Subcutaneous abdominal adipose tissue (tissue), 5 donors: ENCODE results near the gene IL13.
A peak's percentile ranks its signal among the peaks of the same experiment; 100 is the strongest.
"Not testable (repeated sequence)": the region's sequence is repeated elsewhere in the genome, so short reads cannot be mapped to it uniquely, and the experiment has no call there.

ENCODE experiments used
- H3K27ac ChIP-seq: one replicate; pipeline ENCODE4 v1.7.0; 2013; ENCODE audit warnings: low read depth, mild to moderate bottlenecking, inconsistent platforms, low read length, moderate library complexity
- H3K27me3 ChIP-seq, 5 donors: one replicate each; pipeline ENCODE4 v1.7.0; 2013; ENCODE audit warnings: low read length in 5 of 5, inconsistent platforms in 1 of 5; ENCODE audit not compliant: control insufficient read depth in 5 of 5, insufficient read depth in 4 of 5
- H3K36me3 ChIP-seq, 5 donors: one replicate each; pipeline ENCODE4 v1.7.0; 2013; ENCODE audit warnings: low read length in 5 of 5; ENCODE audit not compliant: control insufficient read depth in 5 of 5, insufficient read depth in 5 of 5
- H3K4me1 ChIP-seq, 5 donors: one replicate each; pipeline ENCODE4 v1.7.0; 2013; ENCODE audit warnings: low read length in 5 of 5, mild to moderate bottlenecking in 3 of 5, moderate library complexity in 1 of 5; ENCODE audit not compliant: control insufficient read depth in 5 of 5, insufficient read depth in 5 of 5
- H3K4me3 ChIP-seq, 5 donors: one replicate each; pipeline ENCODE4 v1.7.0; 2013; ENCODE audit warnings: low read length in 5 of 5, low read depth in 1 of 5
- H3K9ac ChIP-seq, 5 donors: one replicate each; pipeline ENCODE4 v1.7.0; 2013; ENCODE audit warnings: low read length in 5 of 5, mild to moderate bottlenecking in 4 of 5, moderate library complexity in 3 of 5
- H3K9me3 ChIP-seq, 5 donors: one replicate each; pipeline ENCODE4 v1.7.0; 2013; ENCODE audit warnings: low read length in 5 of 5; ENCODE audit not compliant: control insufficient read depth in 5 of 5
- donor health status: healthy.
- donor health status: healthy.
- donor health status: healthy.
- donor health status: healthy.
- donor health status: healthy.

IL13 gene

GRCh38 chr5:132657676-132658380 is at the start of gene IL13:
Gene IL13, plus strand, starts transcription at chr5:132658173. Its CDS starts 14 bp downstream, at chr5:132658187.
- Histone ChIP-seq H3K36me3 (no peaks in the 10 kb centered on the region), H3K27ac (peak within 1 kb of the TSS; percentile 30), H3K9me3 (no peaks in the 10 kb centered on the region), H3K9ac (no peak within 1 kb of the TSS), H3K4me1 (peaks cover 0 to 31% (median 23%) of the 10 kb centered on the region in 5 donors), H3K27me3 (peaks cover 0 to 18% (median 9%) of the 10 kb centered on the region in 5 donors), H3K4me3 (no peak within 1 kb of the TSS)

GRCh38 chr5:132611965-132612364 is 46.0 kb upstream of the IL13 start:
- Histone ChIP-seq H3K27ac (no peak overlapping the region), H3K9me3 (no peaks in the 10 kb centered on the region), H3K4me1 (no peaks in the 10 kb centered on the region), H3K27me3 (no peaks in the 10 kb centered on the region), H3K9ac (no peak overlapping the region), H3K4me3 (no peak overlapping the region), H3K36me3 (peaks cover 30 to 67% (median 56%) of the 10 kb centered on the region in 5 donors)

- H3K4me1 ChIP-seq = no peaks in the 10 kb centered on the region
- H3K4me3 ChIP-seq = no peak overlapping the region
- peaks cover 38 to 67% (median 59%) of the 10 kb centered on the region in 5 donors for H3K36me3 ChIP-seq
- no peak overlapping the region for H3K27ac ChIP-seq
- no peaks in the 10 kb centered on the region for H3K27me3 ChIP-seq
- no peaks in the 10 kb centered on the region for H3K9me3 ChIP-seq
- H3K9ac ChIP-seq = no peak overlapping the region
These were observed 45.1 kb upstream of the IL13 start for GRCh38 chr5:132612846-132613245.

- H3K27me3 ChIP-seq = no peaks in the 10 kb centered on the region
- H3K36me3 ChIP-seq = peaks cover 24 to 36% (median 32%) of the 10 kb centered on the region in 5 donors
- no peaks in the 10 kb centered on the region for H3K9me3 ChIP-seq
- H3K4me3 ChIP-seq = no peak overlapping the region
- H3K9ac ChIP-seq = no peak overlapping the region
- H3K4me1 ChIP-seq = no peaks in the 10 kb centered on the region
- no peak overlapping the region for H3K27ac ChIP-seq
These were observed 36.3 kb upstream of the IL13 start for GRCh38 chr5:132621699-132622098.

GRCh38 chr5:132622608-132623007 is 35.4 kb upstream of the IL13 start:
- Histone ChIP-seq H3K27me3 (no peaks in the 10 kb centered on the region), H3K36me3 (peaks cover 19 to 29% (median 24%) of the 10 kb centered on the region in 5 donors), H3K4me1 (no peaks in the 10 kb centered on the region), H3K9ac (no peak overlapping the region), H3K27ac (no peak overlapping the region), H3K9me3 (no peaks in the 10 kb centered on the region), H3K4me3 (no peak overlapping the region)

GRCh38 chr5:132627470-132627869 is 30.5 kb upstream of the IL13 start:
- Histone ChIP-seq H3K9ac (no peak overlapping the region), H3K27me3 (no peaks in the 10 kb centered on the region), H3K9me3 (no peaks in the 10 kb centered on the region), H3K4me3 (no peak overlapping the region), H3K27ac (no peak overlapping the region), H3K36me3 (peaks cover 10 to 19% (median 15%) of the 10 kb centered on the region in 5 donors), H3K4me1 (peaks cover 0 to 9% (median 0%) of the 10 kb centered on the region in 5 donors)

GRCh38 chr5:132628814-132629213 is 29.2 kb upstream of the IL13 start:
- Histone ChIP-seq H3K36me3 (peaks cover 7 to 16% (median 14%) of the 10 kb centered on the region in 5 donors), H3K27ac (no peak overlapping the region), H3K27me3 (no peaks in the 10 kb centered on the region), H3K4me3 (no peak overlapping the region), H3K9me3 (no peaks in the 10 kb centered on the region), H3K4me1 (peaks cover 0 to 9% (median 0%) of the 10 kb centered on the region in 5 donors), H3K9ac (no peak overlapping the region)

- no peak overlapping the region for H3K4me3 ChIP-seq
- no peak overlapping the region for H3K9ac ChIP-seq
- H3K4me1 ChIP-seq = peaks cover 0 to 9% (median 0%) of the 10 kb centered on the region in 5 donors
- H3K27me3 ChIP-seq = no peaks in the 10 kb centered on the region
- no peak overlapping the region for H3K27ac ChIP-seq
- no peaks in the 10 kb centered on the region for H3K9me3 ChIP-seq
- H3K36me3 ChIP-seq = peaks cover 7 to 16% (median 14%) of the 10 kb centered on the region in 5 donors
These were observed 28.6 kb upstream of the IL13 start for GRCh38 chr5:132629230-132629944.

- H3K36me3 ChIP-seq = peaks cover 20 to 40% (median 25%) of the 10 kb centered on the region in 5 donors
- H3K4me3 ChIP-seq = not testable (repeated sequence)
These were observed 24.4 kb upstream of the IL13 start for GRCh38 chr5:132633587-132633986.

GRCh38 chr5:132635873-132636272 is 22.1 kb upstream of the IL13 start:
- Histone ChIP-seq H3K36me3 (peaks cover 20 to 55% (median 34%) of the 10 kb centered on the region in 5 donors), H3K4me3 (no peak overlapping the region), H3K9me3 (no peaks in the 10 kb centered on the region), H3K4me1 (no peaks in the 10 kb centered on the region), H3K9ac (no peak overlapping the region), H3K27me3 (no peaks in the 10 kb centered on the region), H3K27ac (no peak overlapping the region)

More at GRCh38 chr5:132633587-132633986, 24.4 kb upstream of the IL13 start:
- not testable (repeated sequence) for H3K9ac ChIP-seq, H3K27me3 ChIP-seq, H3K4me1 ChIP-seq, H3K9me3 ChIP-seq, H3K27ac ChIP-seq
